Measurements from ENCODE around the gene DDX5.
"Not testable (repeated sequence)": the region's sequence is repeated elsewhere in the genome, so short reads cannot be mapped to it uniquely, and the experiment has no call there.

The DDX5 gene

GRCh38 chr17:64500862-64501765 is 5.0 kb downstream of the DDX5 start:
- Histone ChIP-seq H3K4me1 (ENCODE audit: control insufficient read depth in 1 of 2, insufficient read depth in 2 of 2, low read length in 2 of 2) (peaks cover 21 to 67% of the 10 kb centered on the region in 2 donors), H3K36me3 (ENCODE audit: control insufficient read depth in 1 of 2, insufficient read depth in 2 of 2, low read length in 2 of 2) (peaks cover 74 to 80% of the 10 kb centered on the region in 2 donors), H3K27ac (ENCODE audit: low read length) (no peak overlapping the region), H3K9me3 (ENCODE audit: control insufficient read depth in 1 of 2, low read length in 2 of 2) (no peaks in the 10 kb centered on the region), H3K27me3 (ENCODE audit: low read depth, low read length) (no peaks in the 10 kb centered on the region), H3K4me3 (ENCODE audit: low read depth in 1 of 2, low read length in 2 of 2) (no peak overlapping the region)

GRCh38 chr17:64500487-64500859 is 5.6 kb downstream of the DDX5 start:
- no peaks in the 10 kb centered on the region for H3K27me3 ChIP-seq (ENCODE audit: low read depth, low read length)
- H3K36me3 ChIP-seq (ENCODE audit: control insufficient read depth in 1 of 2, insufficient read depth in 2 of 2, low read length in 2 of 2), result peaks cover 74 to 78% of the 10 kb centered on the region in 2 donors
- H3K27ac ChIP-seq (ENCODE audit: low read length), result no peak overlapping the region
- peaks cover 21 to 73% of the 10 kb centered on the region in 2 donors for H3K4me1 ChIP-seq (ENCODE audit: control insufficient read depth in 1 of 2, insufficient read depth in 2 of 2, low read length in 2 of 2)
- H3K4me3 ChIP-seq (ENCODE audit: low read depth in 1 of 2, low read length in 2 of 2), result no peak overlapping the region
- no peaks in the 10 kb centered on the region for H3K9me3 ChIP-seq (ENCODE audit: control insufficient read depth in 1 of 2, low read length in 2 of 2)

DNA sequence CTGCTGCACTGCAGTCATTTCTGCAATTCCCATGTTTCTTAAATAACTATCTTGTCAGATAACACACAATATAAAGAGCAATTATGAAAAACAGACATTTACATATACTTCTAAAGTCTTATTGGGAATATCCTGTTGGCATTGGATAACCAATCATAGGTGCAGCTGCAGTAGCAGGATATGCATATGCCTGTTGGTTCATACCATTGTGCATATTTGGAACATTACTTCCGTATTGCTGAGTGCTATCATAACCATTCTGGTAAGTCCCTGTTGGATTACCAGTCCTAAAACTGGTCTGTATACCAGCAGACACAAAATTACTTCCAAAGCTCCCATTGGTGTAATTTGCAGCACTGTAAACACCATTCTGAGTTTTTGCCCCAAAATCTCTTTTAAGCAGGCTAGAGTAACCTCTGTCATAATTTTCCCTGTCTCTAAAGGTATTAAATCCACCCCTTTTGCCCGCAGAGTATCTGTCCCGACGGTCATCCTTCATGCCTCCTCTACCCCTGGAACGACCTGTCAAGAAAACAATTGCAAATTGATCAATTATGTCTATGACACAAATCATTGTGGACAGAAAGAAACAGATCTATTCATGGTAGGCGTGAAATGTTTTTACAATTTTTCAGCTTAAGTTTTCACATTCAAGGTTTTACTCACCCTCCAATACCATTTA is 6.1 kb downstream of the DDX5 start:
- Histone ChIP-seq H3K27ac (ENCODE audit: low read length) (no peak overlapping the region), H3K4me1 (ENCODE audit: control insufficient read depth in 1 of 2, insufficient read depth in 2 of 2, low read length in 2 of 2) (peaks cover 21 to 77% of the 10 kb centered on the region in 2 donors), H3K36me3 (ENCODE audit: control insufficient read depth in 1 of 2, insufficient read depth in 2 of 2, low read length in 2 of 2) (peaks cover 72 to 74% of the 10 kb centered on the region in 2 donors)

DNA sequence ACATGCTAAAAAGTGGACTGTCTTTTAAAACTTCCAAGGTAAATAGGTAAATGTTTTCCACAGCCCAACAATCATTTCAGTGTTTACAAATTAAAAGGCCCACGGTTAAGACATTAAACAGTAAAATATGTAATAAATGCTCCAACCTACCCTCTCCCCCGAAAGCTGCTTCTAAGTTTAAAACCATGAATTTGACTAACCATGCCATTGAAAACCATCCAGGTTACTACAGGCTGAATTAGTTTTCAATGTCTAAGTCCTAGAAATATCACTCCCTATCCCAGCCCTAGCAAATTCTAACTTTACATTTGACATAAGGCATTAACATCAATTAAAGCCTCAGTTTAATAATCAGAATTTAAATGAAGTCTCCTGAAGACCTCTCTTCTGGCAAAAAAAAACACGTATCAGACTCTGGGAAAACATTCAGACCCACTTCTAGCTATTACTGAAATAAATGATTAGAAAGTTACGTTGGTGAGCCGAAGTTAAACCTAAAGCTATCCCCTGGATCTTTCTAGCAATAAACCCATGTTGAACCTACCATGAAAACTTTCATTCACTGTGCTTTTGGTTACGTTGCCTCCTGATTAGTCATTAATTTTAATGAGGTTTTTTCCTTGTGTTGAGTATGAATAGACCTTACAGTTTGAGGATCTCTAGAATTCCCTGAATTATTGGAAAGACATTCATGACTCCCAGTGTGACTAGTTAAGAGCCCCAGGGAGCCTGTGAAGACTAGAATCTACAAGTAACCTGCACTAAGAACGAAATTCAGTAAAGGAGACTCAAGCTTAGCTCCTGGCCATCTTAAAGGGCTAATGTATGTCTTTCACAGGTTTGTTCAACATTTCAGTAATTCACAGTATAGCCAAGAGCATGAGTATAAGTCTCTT is 7.5 kb downstream of the DDX5 start:
- Histone ChIP-seq H3K4me1 (ENCODE audit: control insufficient read depth in 1 of 2, insufficient read depth in 2 of 2, low read length in 2 of 2) (peaks cover 14 to 80% of the 10 kb centered on the region in 2 donors), H3K27ac (ENCODE audit: low read length) (peak overlapping the region; percentile 82), H3K9me3 (ENCODE audit: control insufficient read depth in 1 of 2, low read length in 2 of 2) (no peaks in the 10 kb centered on the region), H3K4me3 (ENCODE audit: low read depth in 1 of 2, low read length in 2 of 2) (no peak overlapping the region), H3K27me3 (ENCODE audit: low read depth, low read length) (no peaks in the 10 kb centered on the region), H3K36me3 (ENCODE audit: control insufficient read depth in 1 of 2, insufficient read depth in 2 of 2, low read length in 2 of 2) (peaks cover 59 to 60% of the 10 kb centered on the region in 2 donors)

More for the DNA sequence above, 6.1 kb downstream of the DDX5 start:
- no peak overlapping the region for H3K4me3 ChIP-seq (ENCODE audit: low read depth in 1 of 2, low read length in 2 of 2)
- no peaks in the 10 kb centered on the region for H3K9me3 ChIP-seq (ENCODE audit: control insufficient read depth in 1 of 2, low read length in 2 of 2)
- H3K27me3 ChIP-seq (ENCODE audit: low read depth, low read length), result no peaks in the 10 kb centered on the region

DNA sequence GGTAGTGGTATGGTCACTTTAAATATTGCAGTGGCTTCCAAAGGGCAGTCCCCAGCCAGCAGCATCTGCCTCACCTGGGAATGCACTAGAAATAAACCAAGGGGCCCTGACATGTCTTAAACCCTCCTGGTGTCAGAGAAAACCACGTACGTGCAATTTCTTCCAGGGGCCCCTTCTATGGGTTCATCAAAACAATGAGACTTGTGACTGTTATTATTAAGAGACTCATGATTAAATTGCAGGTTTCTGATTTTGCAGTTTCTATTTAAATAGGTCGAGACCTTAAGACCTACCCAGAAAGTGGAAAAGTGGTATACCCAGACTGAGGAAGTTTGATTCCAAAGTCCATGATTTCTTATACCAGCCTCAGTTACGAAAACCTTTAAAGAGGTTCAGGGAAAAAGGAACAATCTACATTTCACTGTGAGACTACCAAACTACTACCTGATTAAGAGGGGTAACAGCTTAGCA is 8.5 kb downstream of the DDX5 start:
- peak overlapping the region; percentile 79 to 86 for H3K4me3 ChIP-seq (ENCODE audit: low read depth in 1 of 2, low read length in 2 of 2)
- H3K27ac ChIP-seq (ENCODE audit: low read length), result peak overlapping the region; percentile 82
- peaks cover 49 to 55% of the 10 kb centered on the region in 2 donors for H3K36me3 ChIP-seq (ENCODE audit: control insufficient read depth in 1 of 2, insufficient read depth in 2 of 2, low read length in 2 of 2)
- H3K4me1 ChIP-seq (ENCODE audit: control insufficient read depth in 1 of 2, insufficient read depth in 2 of 2, low read length in 2 of 2), result peaks cover 7 to 70% of the 10 kb centered on the region in 2 donors
- H3K9me3 ChIP-seq (ENCODE audit: control insufficient read depth in 1 of 2, low read length in 2 of 2), result no peaks in the 10 kb centered on the region
- H3K27me3 ChIP-seq (ENCODE audit: low read depth, low read length), result no peaks in the 10 kb centered on the region

GRCh38 chr17:64496786-64497564 is 9.1 kb downstream of the DDX5 start, which contains the start of gene POLG2:
Gene POLG2 (minus strand): TSS chr17:64497054. CDS start chr17:64496968, 86 bp downstream.
- Histone ChIP-seq H3K4me3 (ENCODE audit: low read depth in 1 of 2, low read length in 2 of 2) (peak within 1 kb of the TSS; percentile 79 to 86), H3K36me3 (ENCODE audit: control insufficient read depth in 1 of 2, insufficient read depth in 2 of 2, low read length in 2 of 2) (peaks cover 43 to 51% of the 10 kb centered on the region in 2 donors), H3K27me3 (ENCODE audit: low read depth, low read length) (no peaks in the 10 kb centered on the region), H3K4me1 (ENCODE audit: control insufficient read depth in 1 of 2, insufficient read depth in 2 of 2, low read length in 2 of 2) (peaks cover under 1 to 64% of the 10 kb centered on the region in 2 donors), H3K9me3 (ENCODE audit: control insufficient read depth in 1 of 2, low read length in 2 of 2) (no peaks in the 10 kb centered on the region), H3K27ac (ENCODE audit: low read length) (peak within 1 kb of the TSS; percentile 82)

DNA sequence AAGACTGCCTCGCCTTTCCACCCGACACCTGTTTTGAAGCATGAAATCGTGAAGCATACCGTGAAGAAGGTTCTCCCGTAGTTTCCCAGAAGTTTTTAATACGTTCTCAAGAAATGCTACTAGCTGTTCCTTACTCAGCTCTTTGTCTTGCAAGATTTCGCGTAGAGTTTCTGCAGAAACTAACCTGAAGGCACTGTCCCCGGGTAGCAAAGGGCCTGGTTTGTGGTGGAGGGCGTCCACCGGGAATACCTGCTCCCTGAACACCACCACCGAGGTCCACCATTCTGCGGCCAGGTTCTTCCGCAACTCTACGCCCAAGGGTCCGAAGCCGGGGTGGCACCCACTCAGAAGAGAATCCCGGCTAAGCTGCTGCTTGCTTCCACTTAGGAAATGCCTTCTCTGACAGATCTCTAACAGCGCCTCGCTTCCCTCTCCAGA is 9.7 kb downstream of the DDX5 start:
- no peaks in the 10 kb centered on the region for H3K27me3 ChIP-seq (ENCODE audit: low read depth, low read length)
- peaks cover 37 to 47% of the 10 kb centered on the region in 2 donors for H3K36me3 ChIP-seq (ENCODE audit: control insufficient read depth in 1 of 2, insufficient read depth in 2 of 2, low read length in 2 of 2)
- H3K4me1 ChIP-seq (ENCODE audit: control insufficient read depth in 1 of 2, insufficient read depth in 2 of 2, low read length in 2 of 2), result peaks cover 0 to 58% of the 10 kb centered on the region in 2 donors
- H3K27ac ChIP-seq (ENCODE audit: low read length), result peak overlapping the region; percentile 82
- H3K4me3 ChIP-seq (ENCODE audit: low read depth in 1 of 2, low read length in 2 of 2), result peak overlapping the region; percentile 79 to 86
- H3K9me3 ChIP-seq (ENCODE audit: control insufficient read depth in 1 of 2, low read length in 2 of 2), result no peaks in the 10 kb centered on the region

DNA sequence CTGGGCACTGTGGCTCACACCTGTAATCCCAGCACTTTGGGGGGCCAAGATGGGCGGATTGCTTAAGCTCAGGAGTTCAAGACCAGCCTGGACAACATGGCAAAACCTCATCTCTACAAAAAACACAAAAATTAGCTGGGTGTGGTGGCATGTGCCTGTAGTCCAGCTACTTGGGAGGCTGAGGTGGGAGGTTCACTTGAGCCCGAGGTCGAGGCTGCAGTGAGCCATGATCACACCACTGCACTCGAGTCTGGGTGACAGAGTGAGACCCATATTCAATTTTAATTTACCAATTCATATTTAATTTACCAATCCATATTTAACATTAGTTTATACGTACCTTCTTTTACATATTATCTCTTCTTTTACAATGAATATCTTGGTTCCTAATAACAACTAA is 10.8 kb downstream of the DDX5 start:
- Histone ChIP-seq H3K36me3 (ENCODE audit: control insufficient read depth in 1 of 2, insufficient read depth in 2 of 2, low read length in 2 of 2) (peaks cover 30 to 40% of the 10 kb centered on the region in 2 donors), H3K4me3 (ENCODE audit: low read depth in 1 of 2, low read length in 2 of 2) (peak overlapping the region in 1 of 2 donors; percentile 79), H3K4me1 (ENCODE audit: control insufficient read depth in 1 of 2, insufficient read depth in 2 of 2, low read length in 2 of 2) (peaks cover 0 to 47% of the 10 kb centered on the region in 2 donors)
- H3K9me3 ChIP-seq (ENCODE audit: control insufficient read depth in 1 of 2, low read length in 2 of 2); H3K27ac ChIP-seq (ENCODE audit: low read length); H3K27me3 ChIP-seq (ENCODE audit: low read depth, low read length): not testable (repeated sequence)

GRCh38 chr17:64494121-64494520 is 12.0 kb downstream of the DDX5 start:
- Histone ChIP-seq H3K27me3 (ENCODE audit: low read depth, low read length) (no peaks in the 10 kb centered on the region), H3K36me3 (ENCODE audit: control insufficient read depth in 1 of 2, insufficient read depth in 2 of 2, low read length in 2 of 2) (peaks cover 21 to 30% of the 10 kb centered on the region in 2 donors), H3K27ac (ENCODE audit: low read length) (no peak overlapping the region), H3K4me3 (ENCODE audit: low read depth in 1 of 2, low read length in 2 of 2) (no peak overlapping the region), H3K9me3 (ENCODE audit: control insufficient read depth in 1 of 2, low read length in 2 of 2) (no peaks in the 10 kb centered on the region), H3K4me1 (ENCODE audit: control insufficient read depth in 1 of 2, insufficient read depth in 2 of 2, low read length in 2 of 2) (peaks cover 0 to 39% of the 10 kb centered on the region in 2 donors)

- Histone ChIP-seq H3K27me3 (ENCODE audit: low read depth, low read length) (no peaks in the 10 kb centered on the region), H3K9me3 (ENCODE audit: control insufficient read depth in 1 of 2, low read length in 2 of 2) (no peaks in the 10 kb centered on the region), H3K4me1 (ENCODE audit: control insufficient read depth in 1 of 2, insufficient read depth in 2 of 2, low read length in 2 of 2) (peaks cover 0 to 29% of the 10 kb centered on the region in 2 donors), H3K4me3 (ENCODE audit: low read depth in 1 of 2, low read length in 2 of 2) (no peak overlapping the region), H3K27ac (ENCODE audit: low read length) (no peak overlapping the region), H3K36me3 (ENCODE audit: control insufficient read depth in 1 of 2, insufficient read depth in 2 of 2, low read length in 2 of 2) (peaks cover 7 to 18% of the 10 kb centered on the region in 2 donors)
Observed at GRCh38 chr17:64492481-64493109, 13.5 kb downstream of the DDX5 start.
